ENCODE data around the gene MT1X. TPM values are rescaled to one million over a fixed set of nuclear protein-coding genes. Genes with fewer than 3 reads are reported as not detected.

The MT1X gene
- total and polyA plus RNA-seq, 2 of the 13 experiments (the other 11 are each of a cell fraction or from before 2014, with no cell fraction given) = 19.7 to 288 TPM

DNA sequence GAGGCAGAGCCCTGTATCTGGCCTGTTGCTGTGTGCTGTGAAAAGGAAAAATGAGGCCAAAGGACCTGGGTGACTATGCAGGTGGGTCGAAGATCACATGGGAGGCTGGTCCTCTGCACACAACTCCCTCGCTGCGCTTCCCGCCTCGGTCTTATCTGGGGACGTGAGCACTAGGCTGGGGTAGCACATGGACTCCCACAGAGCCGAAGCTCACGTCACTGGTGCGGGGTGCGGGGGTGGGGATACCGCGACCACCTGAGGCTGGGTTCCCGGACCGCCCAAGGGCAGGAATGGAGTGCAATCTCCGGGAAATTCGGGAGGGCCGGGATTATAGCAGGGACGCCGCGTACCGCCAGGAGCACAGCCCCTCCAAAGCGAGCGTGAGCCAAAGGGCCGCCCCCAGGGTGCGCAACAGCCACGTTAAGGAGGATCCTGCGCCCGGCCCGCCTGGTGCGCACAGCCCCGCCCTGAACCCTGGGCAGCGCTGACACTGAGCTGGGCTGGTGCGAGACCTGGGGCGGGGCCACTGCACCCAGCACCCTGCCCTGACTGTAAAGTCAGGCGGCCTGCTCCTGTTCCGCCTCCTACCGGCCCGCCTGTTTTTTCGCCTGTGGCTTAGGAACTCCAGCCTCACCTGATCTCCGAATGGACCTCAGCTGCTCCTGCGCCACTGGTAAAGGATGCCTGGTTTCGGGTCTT, 39.0 kb upstream of the MT1X start (continued):
- no peak for TF ChIP-seq DNMT3B (CRISPR knock-in tag; conservative IDR thresholded peaks at IDR 0.05)
- peak; percentile 56 for TF ChIP-seq ATF7-NPFF (CRISPR knock-in tag; IDR thresholded peaks at IDR 0.05; ENCODE audit: low read depth)
- TF ChIP-seq, protein P1, sequence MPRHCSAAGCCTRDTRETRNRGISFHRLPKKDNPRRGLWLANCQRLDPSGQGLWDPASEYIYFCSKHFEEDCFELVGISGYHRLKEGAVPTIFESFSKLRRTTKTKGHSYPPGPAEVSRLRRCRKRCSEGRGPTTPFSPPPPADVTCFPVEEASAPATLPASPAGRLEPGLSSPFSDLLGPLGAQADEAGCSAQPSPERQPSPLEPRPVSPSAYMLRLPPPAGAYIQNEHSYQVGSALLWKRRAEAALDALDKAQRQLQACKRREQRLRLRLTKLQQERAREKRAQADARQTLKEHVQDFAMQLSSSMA (CRISPR knock-in tag; IDR thresholded peaks at IDR 0.05) = peak; percentile 90; the same call in 1 of the 2 replicates
- TF ChIP-seq, protein P2, sequence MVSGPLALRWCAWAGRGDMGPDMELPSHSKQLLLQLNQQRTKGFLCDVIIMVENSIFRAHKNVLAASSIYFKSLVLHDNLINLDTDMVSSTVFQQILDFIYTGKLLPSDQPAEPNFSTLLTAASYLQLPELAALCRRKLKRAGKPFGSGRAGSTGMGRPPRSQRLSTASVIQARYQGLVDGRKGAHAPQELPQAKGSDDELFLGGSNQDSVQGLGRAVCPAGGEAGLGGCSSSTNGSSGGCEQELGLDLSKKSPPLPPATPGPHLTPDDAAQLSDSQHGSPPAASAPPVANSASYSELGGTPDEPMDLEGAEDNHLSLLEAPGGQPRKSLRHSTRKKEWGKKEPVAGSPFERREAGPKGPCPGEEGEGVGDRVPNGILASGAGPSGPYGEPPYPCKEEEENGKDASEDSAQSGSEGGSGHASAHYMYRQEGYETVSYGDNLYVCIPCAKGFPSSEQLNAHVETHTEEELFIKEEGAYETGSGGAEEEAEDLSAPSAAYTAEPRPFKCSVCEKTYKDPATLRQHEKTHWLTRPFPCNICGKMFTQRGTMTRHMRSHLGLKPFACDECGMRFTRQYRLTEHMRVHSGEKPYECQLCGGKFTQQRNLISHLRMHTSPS (CRISPR knock-in tag; IDR thresholded peaks at IDR 0.05; ENCODE audit: low read depth) = 0 out of 2 replicates have a peak, but pooled peaks have one; percentile 52
- TF ChIP-seq ZNF335 (CRISPR knock-in tag; IDR thresholded peaks at IDR 0.05) = no peak
- 0 out of 2 replicates have a peak, but pooled peaks have one; percentile 14 for TF ChIP-seq ZKSCAN8 (CRISPR knock-in tag; IDR thresholded peaks at IDR 0.05; ENCODE audit: borderline replicate concordance)
- peak; percentile 46; the same call in 1 of the 2 replicates for TF ChIP-seq ZNF446 (CRISPR knock-in tag; IDR thresholded peaks at IDR 0.05)
- TF ChIP-seq, protein P3, sequence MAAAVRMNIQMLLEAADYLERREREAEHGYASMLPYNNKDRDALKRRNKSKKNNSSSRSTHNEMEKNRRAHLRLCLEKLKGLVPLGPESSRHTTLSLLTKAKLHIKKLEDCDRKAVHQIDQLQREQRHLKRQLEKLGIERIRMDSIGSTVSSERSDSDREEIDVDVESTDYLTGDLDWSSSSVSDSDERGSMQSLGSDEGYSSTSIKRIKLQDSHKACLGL (CRISPR knock-in tag; IDR thresholded peaks at IDR 0.05) = peak; percentile 60
- TF ChIP-seq ZNF354B (CRISPR knock-in tag; IDR thresholded peaks at IDR 0.05) = no peak
- 0 out of 2 replicates have a peak, but pooled peaks have one; percentile 35 for TF ChIP-seq ARNTL (CRISPR knock-in tag; IDR thresholded peaks at IDR 0.05)
- peak; percentile 81; the same call in 1 of the 2 replicates for TF ChIP-seq ZNF605 (CRISPR knock-in tag; IDR thresholded peaks at IDR 0.05)
- TF ChIP-seq SAFB2 (CRISPR knock-in tag; IDR thresholded peaks at IDR 0.05; ENCODE audit: borderline replicate concordance, low read depth) = no peak
- peak; percentile 78; the same call in 1 of the 2 replicates for TF ChIP-seq BCL3 (CRISPR knock-in tag; IDR thresholded peaks at IDR 0.05)
- 0 out of 2 replicates have a peak, but pooled peaks have one; percentile 22 for TF ChIP-seq JUN (CRISPR knock-in tag; IDR thresholded peaks at IDR 0.05)
- TF ChIP-seq, protein P4, sequence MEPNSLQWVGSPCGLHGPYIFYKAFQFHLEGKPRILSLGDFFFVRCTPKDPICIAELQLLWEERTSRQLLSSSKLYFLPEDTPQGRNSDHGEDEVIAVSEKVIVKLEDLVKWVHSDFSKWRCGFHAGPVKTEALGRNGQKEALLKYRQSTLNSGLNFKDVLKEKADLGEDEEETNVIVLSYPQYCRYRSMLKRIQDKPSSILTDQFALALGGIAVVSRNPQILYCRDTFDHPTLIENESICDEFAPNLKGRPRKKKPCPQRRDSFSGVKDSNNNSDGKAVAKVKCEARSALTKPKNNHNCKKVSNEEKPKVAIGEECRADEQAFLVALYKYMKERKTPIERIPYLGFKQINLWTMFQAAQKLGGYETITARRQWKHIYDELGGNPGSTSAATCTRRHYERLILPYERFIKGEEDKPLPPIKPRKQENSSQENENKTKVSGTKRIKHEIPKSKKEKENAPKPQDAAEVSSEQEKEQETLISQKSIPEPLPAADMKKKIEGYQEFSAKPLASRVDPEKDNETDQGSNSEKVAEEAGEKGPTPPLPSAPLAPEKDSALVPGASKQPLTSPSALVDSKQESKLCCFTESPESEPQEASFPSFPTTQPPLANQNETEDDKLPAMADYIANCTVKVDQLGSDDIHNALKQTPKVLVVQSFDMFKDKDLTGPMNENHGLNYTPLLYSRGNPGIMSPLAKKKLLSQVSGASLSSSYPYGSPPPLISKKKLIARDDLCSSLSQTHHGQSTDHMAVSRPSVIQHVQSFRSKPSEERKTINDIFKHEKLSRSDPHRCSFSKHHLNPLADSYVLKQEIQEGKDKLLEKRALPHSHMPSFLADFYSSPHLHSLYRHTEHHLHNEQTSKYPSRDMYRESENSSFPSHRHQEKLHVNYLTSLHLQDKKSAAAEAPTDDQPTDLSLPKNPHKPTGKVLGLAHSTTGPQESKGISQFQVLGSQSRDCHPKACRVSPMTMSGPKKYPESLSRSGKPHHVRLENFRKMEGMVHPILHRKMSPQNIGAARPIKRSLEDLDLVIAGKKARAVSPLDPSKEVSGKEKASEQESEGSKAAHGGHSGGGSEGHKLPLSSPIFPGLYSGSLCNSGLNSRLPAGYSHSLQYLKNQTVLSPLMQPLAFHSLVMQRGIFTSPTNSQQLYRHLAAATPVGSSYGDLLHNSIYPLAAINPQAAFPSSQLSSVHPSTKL (CRISPR knock-in tag; IDR thresholded peaks at IDR 0.05) = 0 out of 2 replicates have a peak, but pooled peaks have one; percentile 13
- TF ChIP-seq, protein P5, sequence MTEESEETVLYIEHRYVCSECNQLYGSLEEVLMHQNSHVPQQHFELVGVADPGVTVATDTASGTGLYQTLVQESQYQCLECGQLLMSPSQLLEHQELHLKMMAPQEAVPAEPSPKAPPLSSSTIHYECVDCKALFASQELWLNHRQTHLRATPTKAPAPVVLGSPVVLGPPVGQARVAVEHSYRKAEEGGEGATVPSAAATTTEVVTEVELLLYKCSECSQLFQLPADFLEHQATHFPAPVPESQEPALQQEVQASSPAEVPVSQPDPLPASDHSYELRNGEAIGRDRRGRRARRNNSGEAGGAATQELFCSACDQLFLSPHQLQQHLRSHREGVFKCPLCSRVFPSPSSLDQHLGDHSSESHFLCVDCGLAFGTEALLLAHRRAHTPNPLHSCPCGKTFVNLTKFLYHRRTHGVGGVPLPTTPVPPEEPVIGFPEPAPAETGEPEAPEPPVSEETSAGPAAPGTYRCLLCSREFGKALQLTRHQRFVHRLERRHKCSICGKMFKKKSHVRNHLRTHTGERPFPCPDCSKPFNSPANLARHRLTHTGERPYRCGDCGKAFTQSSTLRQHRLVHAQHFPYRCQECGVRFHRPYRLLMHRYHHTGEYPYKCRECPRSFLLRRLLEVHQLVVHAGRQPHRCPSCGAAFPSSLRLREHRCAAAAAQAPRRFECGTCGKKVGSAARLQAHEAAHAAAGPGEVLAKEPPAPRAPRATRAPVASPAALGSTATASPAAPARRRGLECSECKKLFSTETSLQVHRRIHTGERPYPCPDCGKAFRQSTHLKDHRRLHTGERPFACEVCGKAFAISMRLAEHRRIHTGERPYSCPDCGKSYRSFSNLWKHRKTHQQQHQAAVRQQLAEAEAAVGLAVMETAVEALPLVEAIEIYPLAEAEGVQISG (CRISPR knock-in tag; IDR thresholded peaks at IDR 0.05) = peak; percentile 45; the same call in 1 of the 2 replicates

Measured in HepG2 (cell line).